ENCODE measurements around the gene SLC39A13. TPM values are rescaled to one million over a fixed set of nuclear protein-coding genes. Genes with fewer than 3 reads are reported as not detected.

Gene SLC39A13
- total RNA-seq, 2 experiments from 2014 or later = 36.6 to 39.2 TPM

- CTCF ChIA-PET = no interaction called here
- Mint-ChIP-seq H3K9me3 (no peaks in the 10 kb centered on the region), H3K36me3 (ENCODE audit: low read depth) (no peaks in the 10 kb centered on the region), H3K27me3 (no peaks in the 10 kb centered on the region), H3K4me3 (no peak overlapping the region), H3K4me1 (ENCODE audit: low read depth) (peaks cover 7% of the 10 kb centered on the region), H3K27ac (no peak overlapping the region)
- no peak for TF ChIP-seq CTCF (IDR thresholded peaks at IDR 0.05)
- intact Hi-C loops (cut with DNase I, micrococcal nuclease) = no loop called here
- Histone ChIP-seq H3K4me1 (ENCODE audit: insufficient read depth, low read length) (peaks cover 10% of the 10 kb centered on the region), H3K9me3 (ENCODE audit: control insufficient read depth in 1 of 2, insufficient read depth in 1 of 2, low read length in 2 of 2) (no peaks in the 10 kb centered on the region), H3K36me3 (ENCODE audit: insufficient read depth, low read length) (no peaks in the 10 kb centered on the region), H3K27me3 (ENCODE audit: control insufficient read depth in 1 of 2, insufficient read depth in 2 of 2, low read length in 2 of 2) (no peaks in the 10 kb centered on the region), H3K27ac (ENCODE audit: low read depth in 1 of 2, low read length in 2 of 2) (no peak overlapping the region), H3K4me3 (ENCODE audit: low read length) (no peak overlapping the region)
- DNase-seq (no peak), ATAC-seq (ENCODE audit: poor library complexity) (no peak)
- POLR2A ChIA-PET = no interaction called here
Measured at GRCh38 chr11:47384498-47384897, 23.9 kb upstream of the SLC39A13 start.

GRCh38 chr11:47387944-47388696 lies 20.3 kb upstream of the SLC39A13 start:
- TF ChIP-seq CTCF (IDR thresholded peaks at IDR 0.05) = no peak

GRCh38 chr11:47388697-47389576 lies 19.5 kb upstream of the SLC39A13 start:
- POLR2A ChIA-PET = interaction anchor here (0.7 to 1.1 kb wide), 2 partner anchors 11 kb away, joined by 4 read pairs; no protein-coding TSS in a partner anchor
- Mint-ChIP-seq H3K4me1 (ENCODE audit: low read depth) (peaks cover 32% of the 10 kb centered on the region), H3K27ac (no peak overlapping the region)

More at GRCh38 chr11:47387944-47388696, 20.3 kb upstream of the SLC39A13 start:
- no peaks in the 10 kb centered on the region for H3K27me3 ChIP-seq (ENCODE audit: control insufficient read depth in 1 of 2, insufficient read depth in 2 of 2, low read length in 2 of 2)
- ATAC-seq (ENCODE audit: poor library complexity) (no peak), DNase-seq (peak in 1 of 14 experiments; percentile 38)
- ChIA-PET CTCF (no interaction called here), POLR2A (interaction anchor here (1.1 kb wide), 1 partner anchor 12 kb away, joined by 4 read pairs; no protein-coding TSS in a partner anchor)
- H3K9me3 Mint-ChIP-seq = no peaks in the 10 kb centered on the region
- H3K27ac ChIP-seq (ENCODE audit: low read depth in 1 of 2, low read length in 2 of 2) = no peak overlapping the region
- no peaks in the 10 kb centered on the region for H3K36me3 ChIP-seq (ENCODE audit: insufficient read depth, low read length)
- no peaks in the 10 kb centered on the region for H3K36me3 Mint-ChIP-seq (ENCODE audit: low read depth)
- no peak overlapping the region for H3K27ac Mint-ChIP-seq
- H3K4me1 ChIP-seq (ENCODE audit: insufficient read depth, low read length) = peaks cover 42% of the 10 kb centered on the region
- H3K9me3 ChIP-seq (ENCODE audit: control insufficient read depth in 1 of 2, insufficient read depth in 1 of 2, low read length in 2 of 2) = no peaks in the 10 kb centered on the region
- H3K4me1 Mint-ChIP-seq (ENCODE audit: low read depth) = peaks cover 25% of the 10 kb centered on the region
- intact Hi-C loops (cut with DNase I, micrococcal nuclease) = no loop called here
- no peaks in the 10 kb centered on the region for H3K27me3 Mint-ChIP-seq
- no peak overlapping the region for H3K4me3 Mint-ChIP-seq
- H3K4me3 ChIP-seq (ENCODE audit: low read length) = no peak overlapping the region

More at GRCh38 chr11:47388697-47389576, 19.5 kb upstream of the SLC39A13 start:
- Mint-ChIP-seq H3K4me3 (no peak overlapping the region), H3K9me3 (no peaks in the 10 kb centered on the region), H3K36me3 (ENCODE audit: low read depth) (no peaks in the 10 kb centered on the region), H3K27me3 (no peaks in the 10 kb centered on the region)
- ATAC-seq (ENCODE audit: poor library complexity) (no peak), DNase-seq (no peak)
- CTCF ChIA-PET = no interaction called here
- H3K27me3 ChIP-seq (ENCODE audit: control insufficient read depth in 1 of 2, insufficient read depth in 2 of 2, low read length in 2 of 2) = no peaks in the 10 kb centered on the region
- no peak overlapping the region for H3K4me3 ChIP-seq (ENCODE audit: low read length)
- H3K36me3 ChIP-seq (ENCODE audit: insufficient read depth, low read length) = peaks cover under 1% of the 10 kb centered on the region
- intact Hi-C loops (cut with DNase I, micrococcal nuclease) = no loop called here
- TF ChIP-seq CTCF (IDR thresholded peaks at IDR 0.05) = no peak
- peaks cover 50% of the 10 kb centered on the region for H3K4me1 ChIP-seq (ENCODE audit: insufficient read depth, low read length)
- H3K27ac ChIP-seq (ENCODE audit: low read depth in 1 of 2, low read length in 2 of 2) = no peak overlapping the region
- no peaks in the 10 kb centered on the region for H3K9me3 ChIP-seq (ENCODE audit: control insufficient read depth in 1 of 2, insufficient read depth in 1 of 2, low read length in 2 of 2)

Measured in CD4-positive, alpha-beta T cell (primary cell).